Fibroblast of lung (primary cell): ENCODE measurements around the gene GTSF1L. TPM values are rescaled to one million over a fixed set of nuclear protein-coding genes. Genes with fewer than 3 reads are reported as not detected.
A peak's percentile ranks its signal among the peaks of the same experiment; 100 is the strongest.

Source experiments
- DNase-seq, 2 donors: peaks; one replicate each; pipeline versions ENCODE4 v3.0.0 to v3.0.0-alpha.2; 2010; ENCODE audit warnings: low read depth in 2 of 2
- H2AFZ ChIP-seq: 2 replicates; pipeline ENCODE4 v1.5.1; 2012; ENCODE audit warnings: low read length, control low read depth, inconsistent platforms
- H3K27ac ChIP-seq: 2 replicates; pipeline ENCODE4 v1.5.1; 2011; ENCODE audit warnings: low read length, control low read depth; ENCODE audit not compliant: insufficient read depth
- H3K27me3 ChIP-seq: 2 replicates; pipeline ENCODE4 v1.5.1; 2011; ENCODE audit warnings: mild to moderate bottlenecking, low read length; ENCODE audit not compliant: control insufficient read depth, insufficient read depth
- H3K36me3 ChIP-seq: 2 replicates; pipeline ENCODE4 v1.5.1; 2011; ENCODE audit warnings: low read length; ENCODE audit not compliant: control insufficient read depth, insufficient read depth
- H3K4me1 ChIP-seq: 2 replicates; pipeline ENCODE4 v1.5.1; 2011; ENCODE audit warnings: low read length; ENCODE audit not compliant: control insufficient read depth, insufficient read depth; ENCODE audit errors: extremely low read depth
- H3K4me2 ChIP-seq: 2 replicates; pipeline ENCODE4 v1.5.1; 2011; ENCODE audit warnings: low read length, control low read depth; ENCODE audit not compliant: insufficient read depth; ENCODE audit errors: extremely low read depth
- H3K4me3 ChIP-seq, 4 experiments: fragments of 200-600 bp in 1 of 4; sonication (generic) in 1 of 4; replicated peaks in 1 of 4; 2 replicates each; pipeline ENCODE4 v1.5.1; 2011 to 2016; ENCODE audit warnings: low read length in 4 of 4, low read depth in 3 of 4, mild to moderate bottlenecking in 3 of 4, control low read depth in 2 of 4, inconsistent platforms in 1 of 4, mixed read lengths in 1 of 4; ENCODE audit not compliant: insufficient read depth in 1 of 4; ENCODE audit errors: control extremely low read depth in 1 of 4
- H3K79me2 ChIP-seq: 2 replicates; pipeline ENCODE4 v1.5.1; 2012; ENCODE audit warnings: mild to moderate bottlenecking, low read length, inconsistent platforms; ENCODE audit not compliant: control insufficient read depth, insufficient read depth
- H3K9ac ChIP-seq: 2 replicates; pipeline ENCODE4 v1.5.1; 2011; ENCODE audit warnings: mild to moderate bottlenecking, low read length, control low read depth; ENCODE audit not compliant: insufficient read depth
- H3K9me3 ChIP-seq: 2 replicates; pipeline ENCODE4 v1.5.1; 2012; ENCODE audit warnings: low read depth, low read length; ENCODE audit not compliant: control insufficient read depth, insufficient read depth
- H4K20me1 ChIP-seq: 2 replicates; pipeline ENCODE4 v1.5.1; 2011; ENCODE audit warnings: low read length; ENCODE audit not compliant: control insufficient read depth, insufficient read depth; ENCODE audit errors: extremely low read depth
- EZH2 ChIP-seq: IDR thresholded peaks from 2 replicates; pipeline ENCODE4 v1.5.1; 2012; ENCODE audit warnings: low read length, control low read depth, mild to moderate bottlenecking; ENCODE audit errors: missing control alignments
- polyA plus RNA-seq, 2 donors: library from polyadenylated mRNA; depleted of rRNA in 1 of 2; stranded (reverse) in 1 of 2; unstranded in 1 of 2; fragments of >200 nt; gene quantifications; 2 replicates each; pipeline ENCODE4 v1.2.1, GENCODE V29; 2011 to 2012; ENCODE audit warnings: missing spikeins in 1 of 2
- total RNA-seq: library from RNA; depleted of rRNA; stranded (reverse); fragments of >200 nt; gene quantifications from 2 replicates; pipeline ENCODE4 v1.2.1, GENCODE V29; 2014
- TF ChIP-seq, protein P1 (sequence below), 2 donors: IDR thresholded peaks in 1 of 2; conservative IDR thresholded peaks in 1 of 2; 1 replicate in 1 of 2; 2 replicates in 1 of 2; pipeline ENCODE4 v1.5.1; 2011 to 2012; ENCODE audit warnings: low read length in 2 of 2, control low read depth in 1 of 2, inconsistent platforms in 1 of 2, low read depth in 1 of 2, mild to moderate bottlenecking in 1 of 2

The GTSF1L gene
- total and polyA plus RNA-seq, 2 donors (not counting 1 experiment from before 2014, with no cell fraction given) = not detected

DNA sequence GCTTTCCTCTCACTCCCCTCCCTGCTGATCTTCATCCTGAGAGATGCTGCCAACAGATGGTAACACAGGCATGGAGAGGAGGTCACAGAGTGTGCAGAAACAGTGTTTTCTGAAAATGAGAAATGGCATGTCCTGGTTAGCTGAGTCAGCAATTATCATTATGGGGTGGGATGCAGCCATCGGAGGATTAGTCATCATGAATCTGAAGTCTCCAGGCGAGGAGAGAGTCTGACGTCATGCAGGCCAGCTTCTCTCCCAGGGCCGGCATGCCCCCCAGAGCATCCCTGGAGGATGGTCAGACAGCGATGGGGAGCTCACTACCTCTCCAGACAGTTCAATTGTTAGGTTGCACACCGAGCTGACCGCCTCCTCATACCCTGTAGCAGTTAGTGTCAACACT is 4.7 kb upstream of the GTSF1L start:
- Histone ChIP-seq H3K9ac (no peak overlapping the region), H3K4me1 (no peaks in the 10 kb centered on the region), H3K79me2 (no peaks in the 10 kb centered on the region), H3K4me3 (no peak overlapping the region), H2AFZ (no peak overlapping the region), H3K4me2 (no peak overlapping the region), H4K20me1 (no peaks in the 10 kb centered on the region), H3K27ac (no peak overlapping the region), H3K36me3 (no peaks in the 10 kb centered on the region), H3K9me3 (no peaks in the 10 kb centered on the region), H3K27me3 (peaks cover 4% of the 10 kb centered on the region)
- DNase-seq = peak; percentile 81 to 82
- TF ChIP-seq EZH2 = no peak
- TF ChIP-seq, protein P1, sequence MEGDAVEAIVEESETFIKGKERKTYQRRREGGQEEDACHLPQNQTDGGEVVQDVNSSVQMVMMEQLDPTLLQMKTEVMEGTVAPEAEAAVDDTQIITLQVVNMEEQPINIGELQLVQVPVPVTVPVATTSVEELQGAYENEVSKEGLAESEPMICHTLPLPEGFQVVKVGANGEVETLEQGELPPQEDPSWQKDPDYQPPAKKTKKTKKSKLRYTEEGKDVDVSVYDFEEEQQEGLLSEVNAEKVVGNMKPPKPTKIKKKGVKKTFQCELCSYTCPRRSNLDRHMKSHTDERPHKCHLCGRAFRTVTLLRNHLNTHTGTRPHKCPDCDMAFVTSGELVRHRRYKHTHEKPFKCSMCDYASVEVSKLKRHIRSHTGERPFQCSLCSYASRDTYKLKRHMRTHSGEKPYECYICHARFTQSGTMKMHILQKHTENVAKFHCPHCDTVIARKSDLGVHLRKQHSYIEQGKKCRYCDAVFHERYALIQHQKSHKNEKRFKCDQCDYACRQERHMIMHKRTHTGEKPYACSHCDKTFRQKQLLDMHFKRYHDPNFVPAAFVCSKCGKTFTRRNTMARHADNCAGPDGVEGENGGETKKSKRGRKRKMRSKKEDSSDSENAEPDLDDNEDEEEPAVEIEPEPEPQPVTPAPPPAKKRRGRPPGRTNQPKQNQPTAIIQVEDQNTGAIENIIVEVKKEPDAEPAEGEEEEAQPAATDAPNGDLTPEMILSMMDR (conservative IDR thresholded peaks at IDR 0.05 in 1 of 2, IDR thresholded peaks at IDR 0.05 in 1 of 2; ENCODE audit: low read depth in 1 of 2, low read length in 2 of 2) = no peak

DNA sequence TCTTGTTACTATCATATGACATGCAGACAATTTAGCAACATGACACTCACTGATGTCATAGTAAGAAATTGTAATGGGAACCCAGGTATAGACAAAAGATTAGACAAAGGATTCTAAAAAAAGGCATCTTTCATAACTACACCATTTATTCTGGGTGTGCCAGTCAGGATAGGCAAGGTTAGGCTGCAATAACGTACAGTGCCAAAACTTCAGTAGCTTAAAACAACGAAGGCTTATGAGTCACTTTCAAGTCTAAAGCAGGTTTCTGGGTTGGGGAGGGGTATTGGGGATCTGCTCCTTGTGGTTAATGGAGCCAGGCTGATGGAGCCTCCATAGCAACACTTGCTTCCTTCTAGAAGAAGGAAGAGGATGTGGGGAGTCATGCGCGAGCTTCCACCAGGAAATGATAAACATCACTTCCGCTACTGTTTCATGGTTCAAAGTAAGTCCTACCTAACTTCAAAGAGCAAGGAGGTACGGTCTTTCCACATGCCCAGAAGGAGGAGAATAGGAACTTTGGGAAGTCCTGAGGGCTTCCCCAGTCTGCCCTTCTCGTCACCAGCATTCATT is 2.0 kb upstream of the GTSF1L start:
- no peak overlapping the region for H2AFZ ChIP-seq
- H3K79me2 ChIP-seq = no peaks in the 10 kb centered on the region
- H3K9ac ChIP-seq = no peak overlapping the region
- peaks cover 2% of the 10 kb centered on the region for H3K27me3 ChIP-seq
- H4K20me1 ChIP-seq = no peaks in the 10 kb centered on the region
- no peaks in the 10 kb centered on the region for H3K9me3 ChIP-seq
- no peaks in the 10 kb centered on the region for H3K36me3 ChIP-seq
- H3K4me2 ChIP-seq = no peak overlapping the region
- H3K4me3 ChIP-seq = no peak overlapping the region
- H3K27ac ChIP-seq = no peak overlapping the region
- TF ChIP-seq, protein P1 (conservative IDR thresholded peaks at IDR 0.05 in 1 of 2, IDR thresholded peaks at IDR 0.05 in 1 of 2; ENCODE audit: low read depth in 1 of 2, low read length in 2 of 2) = no peak
- TF ChIP-seq EZH2 = no peak
- peaks cover 3% of the 10 kb centered on the region for H3K4me1 ChIP-seq
- no peak for DNase-seq

DNA sequence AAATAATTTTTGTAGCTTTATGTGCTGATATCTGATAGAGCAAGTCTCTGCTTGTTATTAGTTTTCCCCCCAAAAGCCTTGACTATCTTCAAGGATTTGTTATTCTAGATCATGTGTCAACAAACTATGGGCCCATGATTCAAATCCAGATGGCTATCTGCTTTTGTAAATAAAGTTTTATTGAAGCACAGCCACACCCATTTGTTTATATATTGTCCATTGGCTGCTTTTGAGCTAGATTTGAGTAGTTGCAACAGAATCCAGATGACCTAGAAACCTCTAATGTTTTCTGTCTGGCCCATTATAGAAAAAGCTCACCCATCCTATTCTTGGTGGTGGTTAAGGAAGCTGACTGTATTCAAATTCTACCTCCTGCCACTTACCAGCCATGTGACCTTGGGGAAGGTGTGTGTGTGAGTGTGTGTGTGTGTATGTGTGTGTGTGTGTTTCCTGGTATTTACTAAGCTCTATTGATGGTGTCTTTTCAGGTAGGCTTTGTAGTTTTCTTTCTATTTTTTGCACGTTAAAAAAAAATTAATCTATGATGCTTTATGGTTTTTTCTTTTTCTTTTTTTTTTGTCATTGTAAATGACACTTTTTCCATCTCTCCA is 1.3 kb upstream of the GTSF1L start:
- Histone ChIP-seq H3K9me3 (no peaks in the 10 kb centered on the region), H3K27me3 (peaks cover under 1% of the 10 kb centered on the region), H2AFZ (no peak overlapping the region), H3K27ac (no peak overlapping the region), H3K4me1 (peaks cover 3% of the 10 kb centered on the region), H4K20me1 (no peaks in the 10 kb centered on the region), H3K36me3 (no peaks in the 10 kb centered on the region), H3K79me2 (no peaks in the 10 kb centered on the region), H3K9ac (no peak overlapping the region), H3K4me3 (no peak overlapping the region), H3K4me2 (no peak overlapping the region)
- no peak for TF ChIP-seq EZH2
- TF ChIP-seq, protein P1 (conservative IDR thresholded peaks at IDR 0.05 in 1 of 2, IDR thresholded peaks at IDR 0.05 in 1 of 2; ENCODE audit: low read depth in 1 of 2, low read length in 2 of 2) = no peak
- peak in 1 of 2 donors; percentile 37 for DNase-seq
